Measurements from ENCODE around the gene UVRAG.
"Not testable (repeated sequence)": the region's sequence is repeated elsewhere in the genome, so short reads cannot be mapped to it uniquely, and the experiment has no call there.

UVRAG gene

GRCh38 chr11:76033699-76034098 lies 218.7 kb downstream of the UVRAG start:
- no peak for DNase-seq

- DNase-seq = no peak
Observed at GRCh38 chr11:76035020-76035419, 220.0 kb downstream of the UVRAG start.

GRCh38 chr11:76038608-76039007 lies 223.6 kb downstream of the UVRAG start:
- DNase-seq = no peak

- DNase-seq = no peak
Observed at GRCh38 chr11:76041208-76041607, 226.2 kb downstream of the UVRAG start.

- DNase-seq = no peak
Observed at GRCh38 chr11:76044750-76045320, 229.8 kb downstream of the UVRAG start.

- DNase-seq = no peak
Observed at GRCh38 chr11:76047231-76047630, 232.2 kb downstream of the UVRAG start.

GRCh38 chr11:76047766-76048165 lies 232.8 kb downstream of the UVRAG start:
- no peak for DNase-seq

- no peak for DNase-seq
Observed at GRCh38 chr11:76048763-76049162, 233.8 kb downstream of the UVRAG start.

GRCh38 chr11:76049511-76049910 lies 234.5 kb downstream of the UVRAG start:
- DNase-seq = no peak

GRCh38 chr11:76051937-76052336 lies 236.9 kb downstream of the UVRAG start:
- DNase-seq = no peak

GRCh38 chr11:76054330-76054729 lies 239.3 kb downstream of the UVRAG start:
- no peak for DNase-seq

- DNase-seq = no peak
Observed at GRCh38 chr11:76056876-76057275, 241.9 kb downstream of the UVRAG start.

- DNase-seq = not testable (repeated sequence)
Observed at GRCh38 chr11:76060475-76061036, 245.5 kb downstream of the UVRAG start.

GRCh38 chr11:76062733-76063132 lies 247.7 kb downstream of the UVRAG start:
- no peak for DNase-seq

- no peak for DNase-seq
Observed at GRCh38 chr11:76064192-76064591, 249.2 kb downstream of the UVRAG start.

GRCh38 chr11:76067099-76067498 lies 252.1 kb downstream of the UVRAG start:
- DNase-seq = no peak

GRCh38 chr11:76069001-76069400 lies 254.0 kb downstream of the UVRAG start:
- DNase-seq = no peak

GRCh38 chr11:76071090-76071489 lies 256.1 kb downstream of the UVRAG start:
- DNase-seq = no peak

GRCh38 chr11:76073724-76074123 lies 258.7 kb downstream of the UVRAG start:
- no peak for DNase-seq

- DNase-seq = no peak
Observed at GRCh38 chr11:76074148-76075095, 259.4 kb downstream of the UVRAG start.

GRCh38 chr11:76075716-76076115 lies 260.7 kb downstream of the UVRAG start:
- no peak for DNase-seq

- not testable (repeated sequence) for DNase-seq
Observed at GRCh38 chr11:76076253-76076652, 261.2 kb downstream of the UVRAG start.

- no peak for DNase-seq
Observed at GRCh38 chr11:76076749-76077148, 261.7 kb downstream of the UVRAG start.

- DNase-seq = no peak
Observed at GRCh38 chr11:76077575-76078150, 262.7 kb downstream of the UVRAG start.
